Endothelial cell of umbilical vein (primary cell): ENCODE data around the gene MAML3. TPM values are rescaled to one million over a fixed set of nuclear protein-coding genes. Genes with fewer than 3 reads are reported as not detected.

Experiments used
- BruUV-seq: library from RNA; stranded (reverse); fragments of 400-500 nt; replicated peaks from 2 replicates; lab custom pipeline; 2021; lab: Mats Ljungman, UMichigan
- CTCF ChIA-PET: fragments of 300-600, 350-600 bp; sonication (Branson Sonifier 250); formaldehyde crosslinking; loops from one replicate; lab custom pipeline; 2021; ENCODE audit warnings: antibody characterized with exemption, inconsistent platforms; lab: Charles Lee
- POLR2A ChIA-PET: fragments of 300-600, 350-600 bp; sonication (Branson Sonifier 250); formaldehyde crosslinking; loops from one replicate; lab custom pipeline; 2021; ENCODE audit warnings: antibody characterized with exemption, inconsistent platforms; lab: Charles Lee
- DNase-seq: peaks from one replicate; pipeline ENCODE4 v3.0.0-alpha.2; 2011; ENCODE audit warnings: low read depth, low spot score
- FAIRE-seq: peaks from 2 replicates; lab custom pipeline; 2011; peaks lifted over from hg19 to GRCh38; lab: Jason Lieb, UNC
- H2AFZ ChIP-seq: 2 replicates; pipeline ENCODE4 v1.6.0; 2012; ENCODE audit warnings: low read depth, low read length, control low read depth, inconsistent platforms
- H3K27ac ChIP-seq: 2 replicates; pipeline ENCODE4 v1.5.1; 2011; ENCODE audit warnings: low read depth, mild to moderate bottlenecking, control low read depth, low read length, moderate library complexity; ENCODE audit not compliant: insufficient read depth
- H3K27me3 ChIP-seq, 2 experiments: 2 replicates each; pipeline versions ENCODE4 v1.6.0 to v1.6.1; 2011; ENCODE audit warnings: low read length in 2 of 2, mixed read lengths in 1 of 2; ENCODE audit not compliant: control insufficient read depth in 2 of 2, insufficient read depth in 2 of 2
- H3K36me3 ChIP-seq, 2 experiments: 2 replicates in 1 of 2; 3 replicates in 1 of 2; pipeline ENCODE4 v1.5.1; 2011; ENCODE audit warnings: low read length in 2 of 2, mild to moderate bottlenecking in 1 of 2, moderate library complexity in 1 of 2; ENCODE audit not compliant: control insufficient read depth in 2 of 2, insufficient read depth in 2 of 2; ENCODE audit errors: extremely low read depth in 1 of 2
- H3K4me1 ChIP-seq: 3 replicates; pipeline ENCODE4 v1.5.1; 2011; ENCODE audit warnings: mild to moderate bottlenecking, low read length; ENCODE audit not compliant: control insufficient read depth, insufficient read depth; ENCODE audit errors: extremely low read depth
- H3K4me2 ChIP-seq: 2 replicates; pipeline ENCODE4 v1.6.1; 2011; ENCODE audit warnings: low read length, control low read depth, mixed read lengths; ENCODE audit not compliant: insufficient read depth
- H3K4me3 ChIP-seq, 3 experiments: fragments of 200-600 bp in 1 of 3; sonication (generic), shearing (Covaris generic) in 1 of 3; replicated peaks in 1 of 3; 2 replicates each; pipeline ENCODE4 v1.5.1; 2011 to 2016; ENCODE audit warnings: control low read depth in 3 of 3, low read length in 3 of 3, mild to moderate bottlenecking in 2 of 3, inconsistent platforms in 1 of 3, low read depth in 1 of 3, moderate library complexity in 1 of 3; ENCODE audit not compliant: insufficient read depth in 1 of 3
- H3K79me2 ChIP-seq: 2 replicates; pipeline ENCODE4 v1.6.0; 2012; ENCODE audit warnings: low read length, inconsistent platforms; ENCODE audit not compliant: control insufficient read depth, insufficient read depth
- H3K9ac ChIP-seq: replicated peaks from 2 replicates; pipeline ENCODE3; 2011; ENCODE audit warnings: low read length, control low read depth; ENCODE audit not compliant: insufficient read depth; ENCODE audit errors: extremely low read depth
- H3K9me1 ChIP-seq: replicated peaks from 3 replicates; pipeline ENCODE4 v1.6.0; 2011; ENCODE audit warnings: mild to moderate bottlenecking, low read length; ENCODE audit not compliant: control insufficient read depth, insufficient read depth; ENCODE audit errors: extremely low read depth
- H3K9me3 ChIP-seq: replicated peaks from 2 replicates; pipeline ENCODE4 v1.5.1; 2012; ENCODE audit warnings: low read length, inconsistent platforms; ENCODE audit not compliant: control insufficient read depth, insufficient read depth
- H4K20me1 ChIP-seq: replicated peaks from 2 replicates; pipeline ENCODE3; 2011; ENCODE audit warnings: mild to moderate bottlenecking, low read length; ENCODE audit not compliant: control insufficient read depth, insufficient read depth; ENCODE audit errors: extremely low read depth
- EZH2 ChIP-seq: IDR thresholded peaks from 2 replicates; pipeline ENCODE4 v1.6.1; 2012; ENCODE audit warnings: borderline replicate concordance, low read depth, mild to moderate bottlenecking, moderate library complexity, low read length, inconsistent platforms; ENCODE audit not compliant: severe bottlenecking
- FOS ChIP-seq: IDR thresholded peaks from 2 replicates; pipeline ENCODE4 v1.6.1; 2011; ENCODE audit warnings: mild to moderate bottlenecking, low read length, moderate library complexity, borderline replicate concordance; ENCODE audit not compliant: insufficient read depth
- GATA2 ChIP-seq: IDR thresholded peaks from 2 replicates; pipeline ENCODE4 v1.7.0; 2011; ENCODE audit warnings: low read depth, mild to moderate bottlenecking, moderate library complexity, mixed read lengths, low read length; ENCODE audit not compliant: insufficient read length, insufficient read depth
- JUN ChIP-seq: IDR thresholded peaks from 2 replicates; pipeline ENCODE4 v1.6.1; 2011; ENCODE audit warnings: borderline replicate concordance, low read depth; ENCODE audit not compliant: insufficient read length, insufficient read depth
- MAX ChIP-seq: IDR thresholded peaks from 2 replicates; pipeline ENCODE4 v1.6.1; 2011; ENCODE audit not compliant: insufficient read depth, insufficient read length
- MYC ChIP-seq: IDR thresholded peaks from one replicate; pipeline ENCODE4 v1.6.1; 2011; ENCODE audit warnings: mild to moderate bottlenecking, low read depth, low read length
- POLR2A ChIP-seq: IDR thresholded peaks from 2 replicates; pipeline ENCODE4 v1.6.1; 2012; ENCODE audit warnings: low read depth, mild to moderate bottlenecking, control low read depth, low read length
- POLR2AphosphoS5 ChIP-seq: IDR thresholded peaks from 2 replicates; pipeline ENCODE4 v1.6.1; 2012; ENCODE audit warnings: low read depth, mild to moderate bottlenecking, control low read depth, low read length, moderate library complexity; ENCODE audit not compliant: insufficient read depth
- dilution Hi-C: fragments of 300-500 bp; cut with MboI; formaldehyde crosslinking; loops from one replicate; pipeline ENCODE4 v1.15.0; 2019; ENCODE audit warnings: low sequenced_read_pairs; ENCODE audit not compliant: extremely low pct_ligation_motif_present
- intact Hi-C: fragments of 100-400 bp; cut with micrococcal nuclease; formaldehyde crosslinking; loops from one replicate; pipeline ENCODE4 v1.10.0; 2022
- polyA plus RNA-seq, 4 experiments: library from polyadenylated mRNA; depleted of rRNA in 3 of 4; stranded (reverse) in 3 of 4; unstranded in 1 of 4; fragments of >200 nt; gene quantifications; 2 replicates each; pipeline versions ENCODE4 v1.2.1 to v1.2.3, GENCODE V29; 2011 to 2012; ENCODE audit warnings: missing spikeins in 1 of 4
- total RNA-seq: library from RNA; stranded (reverse); gene quantifications from 2 replicates; pipeline ENCODE4 v1.2.3, GENCODE V29; 2021
- TF ChIP-seq, protein P1 (sequence below), 2 donors: IDR thresholded peaks; 1 replicate in 1 of 2; 2 replicates in 1 of 2; pipeline ENCODE4 v1.5.1; 2011; ENCODE audit warnings: low read length in 2 of 2, mild to moderate bottlenecking in 2 of 2, moderate library complexity in 2 of 2, control low read depth in 1 of 2, inconsistent platforms in 1 of 2, low read depth in 1 of 2; ENCODE audit not compliant: insufficient read depth in 1 of 2; ENCODE audit errors: extremely low read depth in 1 of 2

MAML3 gene
- total and polyA plus RNA-seq, 2 donors (not counting 3 experiments of a cell fraction or from before 2014, with no cell fraction given) = 14.0 to 20.3 TPM

- no peak for TF ChIP-seq JUN
- TF ChIP-seq, protein P1, sequence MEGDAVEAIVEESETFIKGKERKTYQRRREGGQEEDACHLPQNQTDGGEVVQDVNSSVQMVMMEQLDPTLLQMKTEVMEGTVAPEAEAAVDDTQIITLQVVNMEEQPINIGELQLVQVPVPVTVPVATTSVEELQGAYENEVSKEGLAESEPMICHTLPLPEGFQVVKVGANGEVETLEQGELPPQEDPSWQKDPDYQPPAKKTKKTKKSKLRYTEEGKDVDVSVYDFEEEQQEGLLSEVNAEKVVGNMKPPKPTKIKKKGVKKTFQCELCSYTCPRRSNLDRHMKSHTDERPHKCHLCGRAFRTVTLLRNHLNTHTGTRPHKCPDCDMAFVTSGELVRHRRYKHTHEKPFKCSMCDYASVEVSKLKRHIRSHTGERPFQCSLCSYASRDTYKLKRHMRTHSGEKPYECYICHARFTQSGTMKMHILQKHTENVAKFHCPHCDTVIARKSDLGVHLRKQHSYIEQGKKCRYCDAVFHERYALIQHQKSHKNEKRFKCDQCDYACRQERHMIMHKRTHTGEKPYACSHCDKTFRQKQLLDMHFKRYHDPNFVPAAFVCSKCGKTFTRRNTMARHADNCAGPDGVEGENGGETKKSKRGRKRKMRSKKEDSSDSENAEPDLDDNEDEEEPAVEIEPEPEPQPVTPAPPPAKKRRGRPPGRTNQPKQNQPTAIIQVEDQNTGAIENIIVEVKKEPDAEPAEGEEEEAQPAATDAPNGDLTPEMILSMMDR (IDR thresholded peaks at IDR 0.05; ENCODE audit: extremely low read depth in 1 of 2, insufficient read depth in 1 of 2, low read depth in 1 of 2, low read length in 2 of 2) = no peak
- TF ChIP-seq MAX = no peak
- no peak for TF ChIP-seq GATA2
- no peak for TF ChIP-seq EZH2
- TF ChIP-seq MYC = no peak
- no peak for TF ChIP-seq FOS
- no peak for TF ChIP-seq POLR2AphosphoS5
- no peak for TF ChIP-seq POLR2A
- no peaks in the 10 kb centered on the region for H3K9me3 ChIP-seq
- intact Hi-C loops (loop anchor here (5.0 kb wide), 1 partner anchor 107 kb away; no protein-coding TSS in a partner anchor), dilution Hi-C loops (no loop called here)
- no peaks in the 10 kb centered on the region for H4K20me1 ChIP-seq
- H3K79me2 ChIP-seq = no peaks in the 10 kb centered on the region
- H3K4me1 ChIP-seq = peaks cover 41% of the 10 kb centered on the region
- POLR2A ChIA-PET = no interaction called here
- CTCF ChIA-PET = interaction anchor here (0.9 to 2.8 kb wide), 7 partner anchors 10 to 566 kb away, joined by 3 to 14 read pairs (median 4); no protein-coding TSS in a partner anchor
- BruUV-seq = no TSS peak
- DNase-seq (no peak), FAIRE-seq (peak; percentile 52)
- no peak overlapping the region for H3K9ac ChIP-seq
- H2AFZ ChIP-seq = peak overlapping the region; percentile 9
- H3K27me3 ChIP-seq = no peaks in the 10 kb centered on the region
- H3K36me3 ChIP-seq = no peaks in the 10 kb centered on the region
- H3K4me2 ChIP-seq = peak overlapping the region; percentile 70
- H3K27ac ChIP-seq = peak overlapping the region; percentile 78
- H3K4me3 ChIP-seq = peak overlapping the region in 1 of 3 experiments; percentile 59
- H3K9me1 ChIP-seq = no peaks in the 10 kb centered on the region
Measured at GRCh38 chr4:139764686-139765310, 389.2 kb downstream of the MAML3 start.
